Measurements from ENCODE around the gene USP5.

The USP5 gene

GRCh38 chr12:6840761-6841515, 11.0 kb upstream of the USP5 start, which contains the start of gene GNB3:
Gene GNB3 (plus strand): TSS chr12:6840925. CDS start chr12:6841288, 363 bp downstream.
- TF ChIP-seq CTCF (IDR thresholded peaks at IDR 0.05; ENCODE audit: low read depth, low read length): no peak
- TF ChIP-seq MYC (IDR thresholded peaks at IDR 0.05; ENCODE audit: low read depth, low read length): no peak
- TF ChIP-seq POLR2A (IDR thresholded peaks at IDR 0.05; ENCODE audit: extremely low read depth, insufficient read length): no peak
- no peak for TF ChIP-seq MAX (IDR thresholded peaks at IDR 0.05; ENCODE audit: low read depth, low read length)
- no peak for DNase-seq (ENCODE audit: low read depth)
- H3K4me3 ChIP-seq (ENCODE audit: low read depth, low read length): no peak within 1 kb of the TSS

GRCh38 chr12:6842075-6842474, 9.9 kb upstream of the USP5 start:
- no peak overlapping the region for H3K4me3 ChIP-seq (ENCODE audit: low read depth, low read length)
- no peak for DNase-seq (ENCODE audit: low read depth)
- TF ChIP-seq MYC (IDR thresholded peaks at IDR 0.05; ENCODE audit: low read depth, low read length) (no peak), POLR2A (IDR thresholded peaks at IDR 0.05; ENCODE audit: extremely low read depth, insufficient read length) (no peak), CTCF (IDR thresholded peaks at IDR 0.05; ENCODE audit: low read depth, low read length) (no peak), MAX (IDR thresholded peaks at IDR 0.05; ENCODE audit: low read depth, low read length) (no peak)

GRCh38 chr12:6843118-6843902, 8.6 kb upstream of the USP5 start:
- 0 out of 2 replicates have a peak, but pooled peaks have one; percentile 15 for TF ChIP-seq MYC (IDR thresholded peaks at IDR 0.05; ENCODE audit: low read depth, low read length)
- peak; percentile 33 for TF ChIP-seq CTCF (IDR thresholded peaks at IDR 0.05; ENCODE audit: low read depth, low read length)
- TF ChIP-seq POLR2A (IDR thresholded peaks at IDR 0.05; ENCODE audit: extremely low read depth, insufficient read length): no peak
- TF ChIP-seq MAX (IDR thresholded peaks at IDR 0.05; ENCODE audit: low read depth, low read length): peak; percentile 87
- peak; percentile 71 for DNase-seq (ENCODE audit: low read depth)
- H3K4me3 ChIP-seq (ENCODE audit: low read depth, low read length): no peak overlapping the region

- TF ChIP-seq MYC (IDR thresholded peaks at IDR 0.05; ENCODE audit: low read depth, low read length): no peak
- TF ChIP-seq CTCF (IDR thresholded peaks at IDR 0.05; ENCODE audit: low read depth, low read length): no peak
- no peak for TF ChIP-seq MAX (IDR thresholded peaks at IDR 0.05; ENCODE audit: low read depth, low read length)
- no peak for TF ChIP-seq POLR2A (IDR thresholded peaks at IDR 0.05; ENCODE audit: extremely low read depth, insufficient read length)
- no peak overlapping the region for H3K4me3 ChIP-seq (ENCODE audit: low read depth, low read length)
- DNase-seq (ENCODE audit: low read depth): no peak
These were observed 6.6 kb upstream of the USP5 start for GRCh38 chr12:6845395-6845794.

- no peak for DNase-seq (ENCODE audit: low read depth)
- TF ChIP-seq CTCF (IDR thresholded peaks at IDR 0.05; ENCODE audit: low read depth, low read length) (no peak), POLR2A (IDR thresholded peaks at IDR 0.05; ENCODE audit: extremely low read depth, insufficient read length) (no peak), MYC (IDR thresholded peaks at IDR 0.05; ENCODE audit: low read depth, low read length) (no peak), MAX (IDR thresholded peaks at IDR 0.05; ENCODE audit: low read depth, low read length) (no peak)
- H3K4me3 ChIP-seq (ENCODE audit: low read depth, low read length): no peak overlapping the region
These were observed 5.6 kb upstream of the USP5 start for GRCh38 chr12:6846316-6846869.

Measured in NB4 (cell line).